Fibroblast of pulmonary artery (primary cell): ENCODE measurements around the gene IL13RA2.

Experiments
- DNase-seq: peaks from one replicate; pipeline ENCODE4 v3.0.0-alpha.2; 2010; ENCODE audit warnings: low read depth
- H3K4me3 ChIP-seq: replicated peaks from 2 replicates; pipeline ENCODE4 v1.5.1; 2011; ENCODE audit warnings: low read depth, mild to moderate bottlenecking, control low read depth, low read length, moderate library complexity
- CTCF ChIP-seq: IDR thresholded peaks from 2 replicates; pipeline ENCODE4 v1.5.1; 2011; ENCODE audit warnings: mild to moderate bottlenecking, control low read depth, low read length, inconsistent platforms; ENCODE audit errors: missing control alignments

IL13RA2 gene

GRCh38 chrX:115029440-115029839 lies 12.0 kb upstream of the IL13RA2 start:
- no peak overlapping the region for H3K4me3 ChIP-seq
- TF ChIP-seq CTCF, result no peak
- no peak for DNase-seq

- H3K4me3 ChIP-seq, result no peak overlapping the region
- TF ChIP-seq CTCF, result no peak
- no peak for DNase-seq
These were observed 6.4 kb upstream of the IL13RA2 start for GRCh38 chrX:115023811-115024210.

- TF ChIP-seq CTCF, result no peak
- no peak overlapping the region for H3K4me3 ChIP-seq
- DNase-seq, result peak; percentile 79
These were observed 5.7 kb upstream of the IL13RA2 start for GRCh38 chrX:115023139-115023538.

- no peak overlapping the region for H3K4me3 ChIP-seq
- no peak for TF ChIP-seq CTCF
- DNase-seq, result peak; percentile 53
These were observed 3.7 kb upstream of the IL13RA2 start for GRCh38 chrX:115021121-115021520.

GRCh38 chrX:115018944-115019343 lies 1.5 kb upstream of the IL13RA2 start:
- no peak for TF ChIP-seq CTCF
- no peak overlapping the region for H3K4me3 ChIP-seq
- no peak for DNase-seq

- peak; percentile 15 for TF ChIP-seq CTCF
- H3K4me3 ChIP-seq, result no peak overlapping the region
- DNase-seq, result peak; percentile 29
These were observed 728 bp upstream of the IL13RA2 start for GRCh38 chrX:115018040-115018647.

GRCh38 chrX:115013705-115014104 lies 3.7 kb downstream of the IL13RA2 start:
- H3K4me3 ChIP-seq, result no peak overlapping the region
- DNase-seq, result peak; percentile 79
- TF ChIP-seq CTCF, result no peak
